Thoracic aorta (tissue), 2 donors: ENCODE data around the gene U2AF1L4. TPM values are rescaled to one million over a fixed set of nuclear protein-coding genes. Genes with fewer than 3 reads are reported as not detected.

Source experiments
- ATAC-seq: fragments of 150-250 bp; one replicate; pipeline ENCODE4 v1.8.0; 2017; ENCODE audit warnings: low read depth; ENCODE audit not compliant: insufficient number of reproducible peaks, low FRiP score
- DNase-seq: peaks from one replicate; pipeline ENCODE4 v3.0.0-alpha.2; 2020; ENCODE audit warnings: low spot score
- H3K27ac ChIP-seq, 2 donors: fragments of 200-600 bp; sonication (generic); 1 replicate in 1 of 2; 2 replicates in 1 of 2; pipeline ENCODE4 v1.5.1; 2016; ENCODE audit warnings: mild to moderate bottlenecking in 2 of 2, moderate library complexity in 2 of 2
- H3K27me3 ChIP-seq: fragments of 200-600 bp; sonication (generic); replicated peaks from 2 replicates; pipeline ENCODE4 v1.6.0; 2016; ENCODE audit warnings: mild to moderate bottlenecking; ENCODE audit not compliant: insufficient read depth
- H3K36me3 ChIP-seq: fragments of 200-600 bp; sonication (generic); one replicate; pipeline ENCODE4 v1.5.1; 2016
- H3K4me1 ChIP-seq, 2 donors: fragments of 200-600 bp; sonication (generic); 1 replicate in 1 of 2; 2 replicates in 1 of 2; pipeline versions ENCODE4 v1.5.1 to v1.6.0; 2016; ENCODE audit warnings: low read depth in 2 of 2, mild to moderate bottlenecking in 1 of 2; ENCODE audit not compliant: control insufficient read depth in 1 of 2
- H3K4me3 ChIP-seq: fragments of 200-600 bp; sonication (generic); 2 replicates; pipeline ENCODE4 v1.5.1; 2016; ENCODE audit warnings: mild to moderate bottlenecking
- H3K9me3 ChIP-seq: fragments of 200-600 bp; sonication (generic); 2 replicates; pipeline ENCODE4 v1.5.1; 2016
- total RNA-seq, 2 donors: library from RNA; depleted of rRNA; stranded (reverse); fragments of >200 nt; gene quantifications; one replicate each; pipeline versions ENCODE4 v1.1.0 to v1.2.3, GENCODE V29; 2016
- TF ChIP-seq, protein P1 (sequence below): fragments of 200-600 bp; sonication (generic); IDR thresholded peaks from one replicate; pipeline ENCODE4 v1.5.1; 2019; ENCODE audit warnings: antibody characterized with exemption

U2AF1L4 gene
- total RNA-seq, 2 donors from 2014 or later: 34.4 to 42.6 TPM

DNA sequence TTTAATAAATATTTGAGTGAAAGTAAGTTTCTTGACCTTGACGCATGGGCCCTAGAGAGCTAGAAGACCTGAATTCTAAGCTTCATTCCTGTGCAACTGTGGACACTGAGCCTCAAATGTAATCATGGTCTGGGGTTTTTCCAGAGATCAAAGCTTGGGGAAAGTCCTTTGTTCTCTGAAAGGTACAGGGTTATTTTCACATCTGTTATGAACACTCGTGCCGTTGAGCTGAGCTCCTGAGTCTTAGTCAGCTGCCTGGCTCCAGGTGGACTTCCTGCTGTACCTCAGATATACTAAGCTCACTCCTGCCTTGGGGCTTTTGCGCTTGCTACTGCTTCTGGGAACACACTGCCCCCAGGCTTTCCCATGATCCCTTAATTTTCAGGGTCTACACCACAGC is 48.4 kb downstream of the U2AF1L4 start:
- TF ChIP-seq, protein P1, sequence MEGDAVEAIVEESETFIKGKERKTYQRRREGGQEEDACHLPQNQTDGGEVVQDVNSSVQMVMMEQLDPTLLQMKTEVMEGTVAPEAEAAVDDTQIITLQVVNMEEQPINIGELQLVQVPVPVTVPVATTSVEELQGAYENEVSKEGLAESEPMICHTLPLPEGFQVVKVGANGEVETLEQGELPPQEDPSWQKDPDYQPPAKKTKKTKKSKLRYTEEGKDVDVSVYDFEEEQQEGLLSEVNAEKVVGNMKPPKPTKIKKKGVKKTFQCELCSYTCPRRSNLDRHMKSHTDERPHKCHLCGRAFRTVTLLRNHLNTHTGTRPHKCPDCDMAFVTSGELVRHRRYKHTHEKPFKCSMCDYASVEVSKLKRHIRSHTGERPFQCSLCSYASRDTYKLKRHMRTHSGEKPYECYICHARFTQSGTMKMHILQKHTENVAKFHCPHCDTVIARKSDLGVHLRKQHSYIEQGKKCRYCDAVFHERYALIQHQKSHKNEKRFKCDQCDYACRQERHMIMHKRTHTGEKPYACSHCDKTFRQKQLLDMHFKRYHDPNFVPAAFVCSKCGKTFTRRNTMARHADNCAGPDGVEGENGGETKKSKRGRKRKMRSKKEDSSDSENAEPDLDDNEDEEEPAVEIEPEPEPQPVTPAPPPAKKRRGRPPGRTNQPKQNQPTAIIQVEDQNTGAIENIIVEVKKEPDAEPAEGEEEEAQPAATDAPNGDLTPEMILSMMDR: no peak
- no peak overlapping the region for H3K4me3 ChIP-seq
- no peaks in the 10 kb centered on the region for H3K36me3 ChIP-seq
- no peaks in the 10 kb centered on the region for H3K27me3 ChIP-seq
- no peak overlapping the region for H3K27ac ChIP-seq
- no peaks in the 10 kb centered on the region for H3K9me3 ChIP-seq
- no peak for DNase-seq
- ATAC-seq: no peak
- H3K4me1 ChIP-seq: peaks cover 0 to under 1% of the 10 kb centered on the region in 2 donors

DNA sequence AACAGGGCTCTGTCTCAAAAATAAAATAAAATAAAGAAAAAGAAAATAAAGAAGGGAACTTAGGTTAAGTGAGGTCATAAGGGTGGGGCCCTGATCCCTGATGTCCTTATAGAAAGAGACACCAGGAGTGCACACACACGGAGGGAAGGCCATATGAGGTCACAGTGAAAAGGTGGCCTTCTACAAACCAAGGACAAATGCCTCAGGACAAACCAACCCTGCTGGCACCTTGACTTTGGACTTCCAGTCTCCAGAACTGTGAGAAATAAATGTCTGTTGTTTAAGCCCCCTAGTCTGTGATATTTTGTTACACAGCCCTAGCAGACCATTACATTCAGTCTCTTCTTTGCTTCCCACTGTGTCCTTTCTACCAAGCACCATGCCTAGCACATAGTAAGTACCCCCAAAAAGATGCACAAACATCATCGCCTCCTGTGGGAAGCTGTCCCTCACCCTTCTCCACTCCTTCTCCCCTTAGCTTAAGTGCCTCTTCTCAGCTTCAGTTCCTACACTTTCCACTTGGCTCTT is 49.3 kb downstream of the U2AF1L4 start:
- TF ChIP-seq, protein P1: no peak
- Histone ChIP-seq H3K9me3 (no peaks in the 10 kb centered on the region), H3K27ac (no peak overlapping the region), H3K27me3 (no peaks in the 10 kb centered on the region), H3K36me3 (no peaks in the 10 kb centered on the region), H3K4me3 (no peak overlapping the region), H3K4me1 (no peaks in the 10 kb centered on the region)
- no peak for ATAC-seq
- no peak for DNase-seq

DNA sequence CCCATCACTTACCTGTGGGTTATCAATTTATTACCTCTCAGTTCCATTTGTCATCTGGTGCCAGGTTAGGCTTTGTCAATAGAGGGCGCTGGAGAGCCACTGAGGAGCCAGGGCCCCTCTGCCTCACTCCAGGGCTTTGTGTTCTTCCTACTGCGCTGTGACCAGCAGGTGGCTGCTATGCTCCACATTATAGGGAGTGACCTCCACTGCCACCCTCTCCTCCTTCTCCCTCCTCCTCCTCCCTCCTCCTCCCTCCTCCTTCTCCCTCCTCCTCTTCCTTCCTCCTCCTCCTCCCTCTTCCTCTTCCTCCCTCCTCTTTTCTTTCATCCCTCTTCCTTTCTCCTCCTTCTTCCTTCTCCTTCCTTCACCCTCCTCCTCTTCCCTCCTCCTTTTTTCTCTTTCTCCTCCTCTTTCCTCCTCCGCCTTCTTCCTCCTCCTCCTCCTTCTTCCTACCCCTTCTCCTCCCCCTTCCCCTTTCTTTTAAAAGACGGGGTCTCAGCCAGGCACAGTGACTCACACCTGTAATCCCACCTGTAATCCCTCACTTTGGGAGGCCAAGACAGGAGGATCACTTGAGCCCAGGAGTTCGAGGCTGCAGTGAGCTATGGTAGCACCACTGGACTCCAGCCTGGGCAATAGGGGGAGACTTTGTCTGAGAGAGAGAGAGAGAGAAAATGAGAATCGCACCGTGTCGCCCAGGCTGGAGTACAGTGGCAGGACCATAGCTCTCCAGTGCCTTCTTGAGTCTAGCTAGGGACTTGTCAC is 51.2 kb downstream of the U2AF1L4 start:
- TF ChIP-seq, protein P1: peak; percentile 93
- Histone ChIP-seq H3K27ac (no peak overlapping the region), H3K27me3 (no peaks in the 10 kb centered on the region), H3K36me3 (no peaks in the 10 kb centered on the region), H3K4me3 (no peak overlapping the region), H3K4me1 (no peaks in the 10 kb centered on the region), H3K9me3 (no peaks in the 10 kb centered on the region)
- ATAC-seq (peak; percentile 89), DNase-seq (peak; percentile 71)

DNA sequence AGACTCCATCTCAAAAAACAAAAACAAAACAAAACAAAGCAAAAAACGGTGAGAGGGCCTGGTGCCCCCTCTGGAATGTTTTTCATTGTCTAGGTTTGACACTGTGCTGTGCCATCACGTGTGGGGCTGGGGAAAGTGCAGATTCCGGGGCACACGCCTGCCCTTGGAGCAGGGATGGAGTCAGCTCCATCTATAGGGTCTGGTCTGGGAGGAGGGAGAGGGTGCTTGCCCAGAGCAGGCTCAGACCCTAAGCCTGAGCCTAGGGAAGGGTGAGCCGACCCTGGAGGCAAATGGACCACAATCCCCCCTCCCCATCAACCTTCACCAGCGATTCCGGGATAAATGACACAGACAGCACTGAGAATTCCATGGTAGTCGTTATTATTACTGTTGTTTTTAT is 51.8 kb downstream of the U2AF1L4 start:
- H3K27me3 ChIP-seq: no peaks in the 10 kb centered on the region
- H3K4me1 ChIP-seq: no peaks in the 10 kb centered on the region
- no peak overlapping the region for H3K27ac ChIP-seq
- TF ChIP-seq, protein P1: no peak
- DNase-seq (no peak), ATAC-seq (no peak)
- H3K36me3 ChIP-seq: no peaks in the 10 kb centered on the region
- H3K9me3 ChIP-seq: no peaks in the 10 kb centered on the region
- no peak overlapping the region for H3K4me3 ChIP-seq

Other genes with a start within 250 kb of the U2AF1L4 start
- 10 to 100 TPM; 26.1 to 53.7 TPM for gene DMKN, start 231.8 kb downstream of the U2AF1L4 start, total RNA-seq
- 1 to 10 TPM in 1 of 2 donors, not detected in 1; 1.5 TPM for gene SBSN, start 217.1 kb downstream of the U2AF1L4 start, total RNA-seq
- not detected for gene GAPDHS, start 212.0 kb downstream of the U2AF1L4 start, total RNA-seq
- gene TMEM147, start 199.8 kb downstream of the U2AF1L4 start, total RNA-seq: 10 to 100 TPM; 49.7 to 75.8 TPM
- gene ATP4A, start 181.8 kb downstream of the U2AF1L4 start, total RNA-seq: under 1 TPM in 1 of 2 donors, not detected in 1; 0.35 TPM
- not detected for gene PMIS2, start 159.2 kb downstream of the U2AF1L4 start, total RNA-seq
- gene HAUS5, start 132.7 kb downstream of the U2AF1L4 start, total RNA-seq: 10 to 100 TPM in 1 of 2 donors, 1 to 10 TPM in 1; 8.4 to 13.9 TPM
- gene RBM42, start 116.4 kb downstream of the U2AF1L4 start, total RNA-seq: 10 to 100 TPM; 47.2 to 53.8 TPM
- gene ETV2, start 103.7 kb downstream of the U2AF1L4 start, total RNA-seq: not detected
- 100 to 1,000 TPM; 258 to 386 TPM for gene COX6B1, start 97.1 kb downstream of the U2AF1L4 start, total RNA-seq
- gene UPK1A, start 78.9 kb downstream of the U2AF1L4 start, total RNA-seq: not detected
- not detected for gene ZBTB32, start 40.9 kb downstream of the U2AF1L4 start, total RNA-seq
- 10 to 100 TPM; 26.4 to 31.3 TPM for gene KMT2B, start 27.4 kb downstream of the U2AF1L4 start, total RNA-seq
- 10 to 100 TPM in 1 of 2 donors, 1 to 10 TPM in 1; 6.9 to 13.1 TPM for gene IGFLR1, start 3.0 kb downstream of the U2AF1L4 start, total RNA-seq
- gene PSENEN, start 233 bp upstream of the U2AF1L4 start, total RNA-seq: 10 to 100 TPM; 25.5 to 30.1 TPM
- gene LIN37, start 3.2 kb upstream of the U2AF1L4 start, total RNA-seq: 10 to 100 TPM in 1 of 2 donors, 1 to 10 TPM in 1; 9.9 to 30.5 TPM
- gene HSPB6, start 11.6 kb upstream of the U2AF1L4 start, total RNA-seq: 100 to 1,000 TPM in 1 of 2 donors, 10 to 100 TPM in 1; 78.6 to 130 TPM
- 10 to 100 TPM; 11.1 to 16.6 TPM for gene PROSER3, start 12.8 kb upstream of the U2AF1L4 start, total RNA-seq
- 10 to 100 TPM; 15.4 to 30.7 TPM for gene ARHGAP33, start 30.1 kb upstream of the U2AF1L4 start, total RNA-seq
- gene PRODH2, start 67.4 kb upstream of the U2AF1L4 start, total RNA-seq: not detected
- gene NPHS1, start 107.1 kb upstream of the U2AF1L4 start, total RNA-seq: not detected
- gene KIRREL2, start 111.5 kb upstream of the U2AF1L4 start, total RNA-seq: under 1 TPM in 1 of 2 donors, not detected in 1; 0.92 TPM
- 10 to 100 TPM; 28.1 to 47.2 TPM for gene APLP1, start 123.2 kb upstream of the U2AF1L4 start, total RNA-seq
- 10 to 100 TPM in 1 of 2 donors, 1 to 10 TPM in 1; 5.4 to 32.6 TPM for gene NFKBID, start 155.1 kb upstream of the U2AF1L4 start, total RNA-seq
- gene HCST, start 157.1 kb upstream of the U2AF1L4 start, total RNA-seq: 10 to 100 TPM in 1 of 2 donors, 1 to 10 TPM in 1; 4.5 to 13.2 TPM
- gene TYROBP, start 162.9 kb upstream of the U2AF1L4 start, total RNA-seq: 100 to 1,000 TPM; 155 to 247 TPM
- 10 to 100 TPM; 14.3 to 26.7 TPM for gene LRFN3, start 191.0 kb upstream of the U2AF1L4 start, total RNA-seq
- 10 to 100 TPM; 43.0 to 70.5 TPM for gene SDHAF1, start 249.8 kb upstream of the U2AF1L4 start, total RNA-seq